GM06990 (cell line): ENCODE measurements around the gene SASH1.

ENCODE experiments used
- DNase-seq: peaks from one replicate; pipeline ENCODE4 v3.0.0-alpha.2; 2011; ENCODE audit not compliant: insufficient read length; ENCODE audit errors: extremely low read depth
- H3K27me3 ChIP-seq: replicated peaks from 2 replicates; pipeline ENCODE4 v1.6.0; 2011; ENCODE audit warnings: low read length; ENCODE audit not compliant: control insufficient read depth, insufficient read depth
- H3K36me3 ChIP-seq: 2 replicates; pipeline ENCODE4 v1.5.1; 2011; ENCODE audit warnings: low read length; ENCODE audit not compliant: control insufficient read depth, insufficient read depth
- H3K4me3 ChIP-seq: replicated peaks from 2 replicates; pipeline ENCODE4 v1.5.1; 2011; ENCODE audit warnings: low read depth, mild to moderate bottlenecking, control low read depth, low read length
- CTCF ChIP-seq: IDR thresholded peaks from 2 replicates; pipeline ENCODE4 v1.5.1; 2011; ENCODE audit warnings: low read length, control low read depth, mild to moderate bottlenecking, inconsistent platforms; ENCODE audit not compliant: insufficient read depth, poor library complexity, severe bottlenecking

Gene SASH1

DNA sequence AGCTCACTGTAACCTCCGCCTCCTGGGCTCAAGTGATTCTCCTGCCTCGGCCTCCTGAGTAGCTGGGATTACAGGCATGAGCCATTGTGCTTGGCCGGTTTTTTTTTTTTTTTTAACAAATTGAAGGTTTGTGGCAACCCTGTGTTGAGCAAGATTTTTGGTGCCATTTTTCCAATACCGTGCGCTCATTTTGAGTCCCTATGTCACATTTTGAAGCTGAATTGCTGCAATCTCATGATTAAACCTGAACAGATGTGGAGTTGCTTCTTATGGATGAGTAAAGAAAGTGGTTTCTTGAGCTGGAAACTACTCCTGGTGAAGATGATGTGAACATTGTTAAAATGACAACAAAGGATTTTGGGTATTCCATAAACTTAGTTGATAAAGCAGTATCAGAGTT is 16.6 kb downstream of the SASH1 start:
- DNase-seq: no peak
- no peak for TF ChIP-seq CTCF
- Histone ChIP-seq H3K36me3 (no peaks in the 10 kb centered on the region), H3K27me3 (no peaks in the 10 kb centered on the region), H3K4me3 (no peak overlapping the region)

DNA sequence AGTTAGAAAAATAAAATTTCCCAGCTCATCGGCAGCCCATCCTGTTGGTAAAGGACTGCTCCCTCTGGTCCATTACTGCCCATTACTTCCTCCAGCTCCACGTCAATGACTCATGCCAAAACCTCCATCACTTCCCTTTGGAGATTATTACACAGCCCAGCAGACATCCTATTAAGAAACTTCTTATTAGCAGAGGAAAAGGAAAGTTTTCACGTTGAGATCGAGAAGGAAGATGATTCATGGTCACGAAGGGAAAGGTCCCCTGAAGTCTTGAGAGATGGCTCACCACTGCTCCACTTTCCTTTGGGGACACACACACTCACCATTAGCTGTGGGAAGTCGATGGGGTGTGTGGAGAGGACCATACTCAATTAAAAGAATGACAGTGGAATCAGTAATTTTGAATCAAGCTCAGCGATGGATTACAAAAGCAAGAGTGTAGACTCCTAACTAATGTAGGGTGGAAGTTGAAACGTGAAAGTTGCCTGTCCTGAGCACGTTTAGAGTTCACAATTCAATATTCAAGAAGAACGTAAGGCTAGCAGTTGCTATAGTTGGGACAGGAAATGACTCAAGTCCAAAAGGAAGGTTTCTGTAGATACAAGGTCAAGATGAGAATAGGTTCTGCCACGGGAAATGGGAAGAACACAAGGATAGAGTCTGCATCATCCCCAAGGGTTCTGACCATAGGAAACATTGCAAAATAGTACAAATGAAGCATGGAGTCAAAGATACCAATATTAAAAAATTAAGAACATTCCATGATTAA is 21.6 kb downstream of the SASH1 start:
- no peak overlapping the region for H3K4me3 ChIP-seq
- no peak for DNase-seq
- H3K27me3 ChIP-seq: no peaks in the 10 kb centered on the region; the same call in 1 of the 2 replicates
- TF ChIP-seq CTCF: no peak
- H3K36me3 ChIP-seq: no peaks in the 10 kb centered on the region

GRCh38 chr6:148365041-148365440 is 22.4 kb downstream of the SASH1 start:
- DNase-seq: no peak
- Histone ChIP-seq H3K36me3 (no peaks in the 10 kb centered on the region), H3K27me3 (no peaks in the 10 kb centered on the region; the same call in 1 of the 2 replicates), H3K4me3 (no peak overlapping the region)
- no peak for TF ChIP-seq CTCF

- Histone ChIP-seq H3K36me3 (no peaks in the 10 kb centered on the region), H3K4me3 (no peak overlapping the region), H3K27me3 (no peaks in the 10 kb centered on the region; the same call in none of the 2 replicates)
- TF ChIP-seq CTCF: no peak
- no peak for DNase-seq
Measured at GRCh38 chr6:148367411-148368024, 24.9 kb downstream of the SASH1 start.

DNA sequence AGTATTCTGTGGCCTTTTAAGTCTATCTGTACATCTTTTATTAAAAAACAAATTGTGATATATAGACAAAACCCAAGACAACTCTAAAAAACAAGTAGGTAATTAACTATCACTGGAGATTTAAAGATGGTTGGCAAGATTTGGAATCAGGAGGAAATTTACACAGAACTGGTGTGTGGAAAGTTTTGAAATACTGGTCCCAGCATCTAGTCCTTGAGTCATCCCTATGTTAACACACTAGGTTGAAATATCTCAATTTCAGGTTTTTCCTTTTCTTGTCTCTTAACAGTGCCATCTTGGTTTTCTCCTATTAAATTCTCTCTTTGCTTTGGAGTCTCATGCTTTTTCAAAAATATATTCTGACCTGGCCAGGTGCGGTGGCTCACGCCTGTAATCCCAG is 27.5 kb downstream of the SASH1 start:
- no peak for TF ChIP-seq CTCF
- no peaks in the 10 kb centered on the region; the same call in none of the 2 replicates for H3K27me3 ChIP-seq
- no peak overlapping the region for H3K4me3 ChIP-seq
- no peak for DNase-seq
- no peaks in the 10 kb centered on the region for H3K36me3 ChIP-seq
